Neuronal stem cell (in vitro differentiated cells): Measurements from ENCODE around the gene EPHA6.

ENCODE experiments used
- DNase-seq: peaks from one replicate; pipeline ENCODE4 v3.0.0-alpha.2; 2013; ENCODE audit warnings: low spot score
- H2AFZ ChIP-seq: one replicate; pipeline ENCODE4 v1.6.1; 2013; ENCODE audit warnings: mild to moderate bottlenecking, low read length, inconsistent platforms
- H2AK5ac ChIP-seq: 2 replicates; pipeline ENCODE4 v1.6.1; 2013; ENCODE audit warnings: low read depth, mild to moderate bottlenecking, inconsistent platforms, low read length, moderate library complexity, mixed read lengths
- H2BK120ac ChIP-seq: 2 replicates; pipeline ENCODE4 v1.6.1; 2013; ENCODE audit warnings: low read depth, mild to moderate bottlenecking, inconsistent platforms, low read length, moderate library complexity, mixed read lengths
- H2BK12ac ChIP-seq: one replicate; pipeline ENCODE4 v1.6.1; 2013; ENCODE audit warnings: low read length, inconsistent platforms
- H2BK15ac ChIP-seq: 2 replicates; pipeline ENCODE4 v1.6.1; 2013; ENCODE audit warnings: mild to moderate bottlenecking, low read length, inconsistent platforms, mixed read lengths
- H2BK5ac ChIP-seq: one replicate; pipeline ENCODE4 v1.6.1; 2013; ENCODE audit warnings: inconsistent platforms, mild to moderate bottlenecking, low read length, moderate library complexity
- H3K14ac ChIP-seq: one replicate; pipeline ENCODE4 v1.6.1; 2013; ENCODE audit warnings: low read length, inconsistent platforms
- H3K18ac ChIP-seq: 2 replicates; pipeline ENCODE4 v1.6.1; 2013; ENCODE audit warnings: low read length, inconsistent platforms
- H3K23ac ChIP-seq: 2 replicates; pipeline ENCODE4 v1.6.1; 2013; ENCODE audit warnings: low read depth, mild to moderate bottlenecking, mixed read lengths, low read length, inconsistent platforms; ENCODE audit not compliant: poor library complexity
- H3K27ac ChIP-seq: replicated peaks from 3 replicates; pipeline ENCODE4 v1.5.1; 2013; ENCODE audit warnings: low read length, inconsistent platforms
- H3K27me3 ChIP-seq, 3 experiments: 2 replicates each; pipeline ENCODE4 v1.6.1; 2013; ENCODE audit warnings: low read length in 3 of 3, mild to moderate bottlenecking in 2 of 3, inconsistent platforms in 1 of 3, low read depth in 1 of 3, mixed read lengths in 1 of 3, moderate library complexity in 1 of 3; ENCODE audit not compliant: control insufficient read depth in 3 of 3, insufficient read depth in 3 of 3
- H3K36me3 ChIP-seq, 2 donors: replicated peaks in 1 of 2; 2 replicates each; pipeline ENCODE4 v1.6.1; 2013; ENCODE audit warnings: low read length in 2 of 2; ENCODE audit not compliant: control insufficient read depth in 2 of 2, insufficient read depth in 2 of 2
- H3K4ac ChIP-seq: 2 replicates; pipeline ENCODE4 v1.6.1; 2013; ENCODE audit warnings: inconsistent platforms, mild to moderate bottlenecking, low read length, moderate library complexity
- H3K4me1 ChIP-seq, 2 donors: 1 replicate in 1 of 2; 2 replicates in 1 of 2; pipeline ENCODE4 v1.6.1; 2013; ENCODE audit warnings: low read length in 2 of 2, low read depth in 1 of 2; ENCODE audit not compliant: control insufficient read depth in 2 of 2, insufficient read depth in 1 of 2
- H3K4me2 ChIP-seq: one replicate; pipeline ENCODE4 v1.6.1; 2013; ENCODE audit warnings: mild to moderate bottlenecking, low read length, inconsistent platforms; ENCODE audit not compliant: insufficient read depth, poor library complexity, severe bottlenecking
- H3K4me3 ChIP-seq, 2 donors: 2 replicates each; pipeline ENCODE4 v1.5.1; 2013; ENCODE audit warnings: low read length in 2 of 2, mild to moderate bottlenecking in 2 of 2, inconsistent platforms in 1 of 2, moderate library complexity in 1 of 2
- H3K79me1 ChIP-seq: one replicate; pipeline ENCODE4 v1.6.1; 2013; ENCODE audit warnings: low read depth, mild to moderate bottlenecking, inconsistent platforms, low read length, moderate library complexity
- H3K9ac ChIP-seq: one replicate; pipeline ENCODE4 v1.6.1; 2013; ENCODE audit warnings: mild to moderate bottlenecking, low read depth, low read length, inconsistent platforms; ENCODE audit not compliant: poor library complexity
- H3K9me3 ChIP-seq, 2 donors: replicated peaks in 1 of 2; 2 replicates each; pipeline versions ENCODE3 to v1.6.1; 2013; ENCODE audit warnings: low read length in 2 of 2, mild to moderate bottlenecking in 2 of 2, inconsistent platforms in 1 of 2, low read depth in 1 of 2, mixed read lengths in 1 of 2, moderate library complexity in 1 of 2; ENCODE audit not compliant: control insufficient read depth in 2 of 2, insufficient read depth in 1 of 2
- H4K8ac ChIP-seq: one replicate; pipeline ENCODE4 v1.6.1; 2013; ENCODE audit warnings: low read depth, mild to moderate bottlenecking, inconsistent platforms, low read length, moderate library complexity
- H4K91ac ChIP-seq: one replicate; pipeline ENCODE4 v1.6.1; 2013; ENCODE audit warnings: low read length, low read depth, mild to moderate bottlenecking, inconsistent platforms; ENCODE audit not compliant: poor library complexity
- whole genome bisulfite sequencing, 2 donors: extraction: QIAGEN DNeasy Blood & Tissue Kit; methylation state at CpG; one replicate each; pipeline ENCODE4 v1.1.7; 2013; ENCODE audit warnings: missing lambda C conversion rate in 2 of 2, mixed read lengths in 1 of 2; ENCODE audit not compliant: insufficient read length in 2 of 2, insufficient replicate concordance in 1 of 2; ENCODE audit errors: extremely low coverage in 2 of 2; 5-methylcytosine and 5-hydroxymethylcytosine counted together

Gene EPHA6

DNA sequence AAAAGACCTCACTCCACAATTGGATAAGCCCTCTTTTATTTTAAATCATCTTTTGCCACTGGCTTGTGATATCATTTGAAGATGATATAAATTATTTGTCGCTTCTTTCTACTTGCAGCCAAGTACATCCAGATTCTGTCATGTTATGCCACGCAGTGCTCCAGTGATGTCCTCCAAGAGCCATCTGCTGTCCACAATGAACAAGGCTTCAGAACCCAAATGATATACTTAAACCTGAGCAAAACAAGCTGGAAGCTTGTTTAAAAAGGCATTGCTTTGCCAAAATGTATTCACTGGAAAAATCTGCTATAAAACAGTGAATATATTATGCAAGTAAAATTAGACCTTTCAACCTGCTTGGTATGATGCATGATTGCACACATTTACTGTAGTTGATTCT, 891.4 kb downstream of the EPHA6 start:
- Histone ChIP-seq H2BK15ac (no peak overlapping the region), H3K79me1 (no peaks in the 10 kb centered on the region), H2BK5ac (no peak overlapping the region), H3K4ac (no peak overlapping the region), H2BK120ac (no peak overlapping the region), H3K27ac (no peak overlapping the region), H3K4me1 (no peaks in the 10 kb centered on the region), H2BK12ac (no peak overlapping the region), H3K9ac (no peak overlapping the region), H3K27me3 (no peaks in the 10 kb centered on the region), H3K9me3 (peaks cover 0 to under 1% of the 10 kb centered on the region in 2 donors), H4K8ac (no peak overlapping the region), H4K91ac (no peak overlapping the region), H2AK5ac (no peak overlapping the region), H3K14ac (no peak overlapping the region), H3K18ac (no peak overlapping the region), H2AFZ (no peak overlapping the region), H3K23ac (no peak overlapping the region), H3K4me3 (no peak overlapping the region), H3K4me2 (no peak overlapping the region), H3K36me3 (no peaks in the 10 kb centered on the region)
- DNase-seq, result no peak
- no CpG with 5 or more reads among the region's 2 CpGs for WGBS, 2 donors

DNA sequence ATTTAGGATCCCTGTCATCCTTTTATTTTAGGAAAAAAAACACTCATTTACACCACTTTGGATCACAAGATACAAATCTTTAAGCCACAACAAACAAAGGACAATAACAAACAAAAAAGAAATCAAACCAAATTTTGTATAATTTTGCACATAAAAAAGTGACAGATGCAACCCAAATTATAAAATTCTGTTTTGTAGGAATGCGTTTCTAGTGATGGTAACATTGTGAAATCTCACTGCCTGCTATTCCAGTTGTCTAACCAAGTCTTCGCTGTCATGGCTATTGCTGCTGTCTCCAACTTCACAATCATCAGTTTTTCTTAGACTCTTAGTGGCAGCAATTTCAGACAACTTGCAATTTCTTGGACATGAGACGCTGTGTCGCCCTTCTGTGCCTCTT, 891.8 kb downstream of the EPHA6 start:
- Histone ChIP-seq H3K23ac (no peak overlapping the region), H3K27me3 (no peaks in the 10 kb centered on the region), H2BK5ac (no peak overlapping the region), H3K14ac (no peak overlapping the region), H2BK12ac (no peak overlapping the region), H3K36me3 (no peaks in the 10 kb centered on the region), H3K4me3 (no peak overlapping the region), H2BK120ac (no peak overlapping the region), H2BK15ac (no peak overlapping the region), H3K9me3 (peaks cover 0 to 3% of the 10 kb centered on the region in 2 donors), H3K27ac (no peak overlapping the region), H3K4me2 (no peak overlapping the region), H3K79me1 (no peaks in the 10 kb centered on the region), H3K9ac (no peak overlapping the region), H2AFZ (no peak overlapping the region), H3K18ac (no peak overlapping the region), H4K8ac (no peak overlapping the region), H3K4ac (no peak overlapping the region), H2AK5ac (no peak overlapping the region), H3K4me1 (no peaks in the 10 kb centered on the region), H4K91ac (no peak overlapping the region)
- no peak for DNase-seq
- WGBS, 2 donors, result no CpG with 5 or more reads among the region's 4 CpGs

- H2AK5ac ChIP-seq, result no peak overlapping the region
- no peak overlapping the region for H3K9ac ChIP-seq
These were observed 897.3 kb downstream of the EPHA6 start for GRCh38 chr3:97711654-97712053.

DNA sequence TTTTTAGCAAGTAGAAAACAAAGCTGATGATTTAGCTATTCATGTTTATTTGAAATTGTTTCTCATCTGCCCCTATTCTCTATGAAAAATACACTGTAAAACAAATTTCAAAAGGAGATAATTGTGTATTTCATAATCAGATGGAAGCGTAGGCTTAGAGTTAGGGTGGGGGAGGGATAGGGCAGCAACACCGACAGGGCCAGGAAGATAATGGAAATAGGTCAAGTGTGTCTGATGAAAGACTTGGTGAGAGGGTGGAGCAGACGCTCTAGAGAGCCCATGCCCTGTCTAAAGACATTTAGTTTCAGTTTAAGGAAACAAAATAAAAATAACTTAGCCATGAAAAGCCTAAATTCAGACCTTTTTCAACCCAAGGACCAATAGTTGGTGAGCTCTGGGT, 898.5 kb downstream of the EPHA6 start:
- H3K9ac ChIP-seq, result no peak overlapping the region
- no CpG with 5 or more reads among the region's 3 CpGs for WGBS, 2 donors

More at GRCh38 chr3:97711654-97712053, 897.3 kb downstream of the EPHA6 start:
- Histone ChIP-seq H3K9me3 (peaks cover 0 to 3% of the 10 kb centered on the region in 2 donors), H3K4me2 (no peak overlapping the region), H4K8ac (no peak overlapping the region), H3K36me3 (no peaks in the 10 kb centered on the region), H3K4ac (no peak overlapping the region), H3K27ac (no peak overlapping the region), H2BK5ac (no peak overlapping the region), H3K4me3 (no peak overlapping the region), H2BK15ac (no peak overlapping the region), H3K14ac (no peak overlapping the region), H2BK120ac (no peak overlapping the region), H2BK12ac (no peak overlapping the region), H3K79me1 (no peaks in the 10 kb centered on the region), H3K4me1 (peaks cover 0 to 4% of the 10 kb centered on the region in 2 donors), H3K23ac (no peak overlapping the region), H3K18ac (no peak overlapping the region), H3K27me3 (no peaks in the 10 kb centered on the region), H2AFZ (no peak overlapping the region), H4K91ac (no peak overlapping the region)
- no peak for DNase-seq

More for the DNA sequence above, 898.5 kb downstream of the EPHA6 start:
- no peak overlapping the region for H3K18ac ChIP-seq
- H3K36me3 ChIP-seq, result no peaks in the 10 kb centered on the region
- no peak overlapping the region for H3K23ac ChIP-seq
- no peak overlapping the region for H2BK12ac ChIP-seq
- H2BK5ac ChIP-seq, result no peak overlapping the region
- no peak overlapping the region for H3K4ac ChIP-seq
- H2AK5ac ChIP-seq, result no peak overlapping the region
- H3K4me2 ChIP-seq, result no peak overlapping the region
- H3K9me3 ChIP-seq, result peaks cover 0 to 3% of the 10 kb centered on the region in 2 donors
- no peaks in the 10 kb centered on the region for H3K27me3 ChIP-seq
- DNase-seq, result no peak
- H2AFZ ChIP-seq, result no peak overlapping the region
- no peaks in the 10 kb centered on the region for H3K79me1 ChIP-seq
- no peak overlapping the region for H2BK120ac ChIP-seq
- peaks cover 0 to 4% of the 10 kb centered on the region in 2 donors for H3K4me1 ChIP-seq
- no peak overlapping the region for H4K8ac ChIP-seq
- H3K4me3 ChIP-seq, result no peak overlapping the region
- no peak overlapping the region for H3K27ac ChIP-seq
- H4K91ac ChIP-seq, result no peak overlapping the region
- H2BK15ac ChIP-seq, result no peak overlapping the region
- H3K14ac ChIP-seq, result no peak overlapping the region
